Osteoblast (primary cell): ENCODE measurements around the gene TENM3. TPM values are rescaled to one million over a fixed set of nuclear protein-coding genes. Genes with fewer than 3 reads are reported as not detected.
A peak's percentile ranks its signal among the peaks of the same experiment; 100 is the strongest.

Experiments
- DNase-seq: peaks from one replicate; pipeline ENCODE4 v3.0.0; 2011; ENCODE audit warnings: low spot score, mixed read lengths; ENCODE audit not compliant: insufficient read length; ENCODE audit errors: missing footprints
- H2AFZ ChIP-seq: 2 replicates; pipeline ENCODE4 v1.6.0; 2011; ENCODE audit warnings: mild to moderate bottlenecking, low read length
- H3K27ac ChIP-seq: 2 replicates; pipeline ENCODE4 v1.5.1; 2011; ENCODE audit warnings: mild to moderate bottlenecking, low read depth, low read length, moderate library complexity
- H3K27me3 ChIP-seq: 2 replicates; pipeline ENCODE4 v1.6.0; 2012; ENCODE audit warnings: mild to moderate bottlenecking, control low read depth, inconsistent platforms, low read length, moderate library complexity; ENCODE audit not compliant: insufficient read depth
- H3K36me3 ChIP-seq: 2 replicates; pipeline ENCODE4 v1.5.1; 2011; ENCODE audit warnings: mild to moderate bottlenecking, low read length, control low read depth, moderate library complexity; ENCODE audit not compliant: insufficient read depth
- H3K4me1 ChIP-seq: 2 replicates; pipeline ENCODE4 v1.5.1; 2011; ENCODE audit warnings: mild to moderate bottlenecking, low read length, control low read depth, moderate library complexity; ENCODE audit not compliant: insufficient read depth
- H3K4me2 ChIP-seq: 2 replicates; pipeline ENCODE4 v1.6.0; 2011; ENCODE audit warnings: mild to moderate bottlenecking, low read length; ENCODE audit not compliant: insufficient read depth
- H3K4me3 ChIP-seq: fragments of 200-600 bp; sonication (generic); 3 replicates; pipeline ENCODE4 v1.5.1; 2012; ENCODE audit warnings: mild to moderate bottlenecking, low read length, inconsistent platforms; ENCODE audit not compliant: insufficient read depth
- H3K79me2 ChIP-seq: 2 replicates; pipeline ENCODE4 v1.6.0; 2012; ENCODE audit warnings: mild to moderate bottlenecking, low read length, control low read depth, inconsistent platforms; ENCODE audit not compliant: insufficient read depth
- H3K9me3 ChIP-seq: 2 replicates; pipeline ENCODE4 v1.5.1; 2011; ENCODE audit warnings: low read depth, low read length, control low read depth
- H4K20me1 ChIP-seq: 2 replicates; pipeline ENCODE4 v1.6.0; 2012; ENCODE audit warnings: mild to moderate bottlenecking, low read length, control low read depth; ENCODE audit not compliant: insufficient read depth
- total RNA-seq: library from RNA; depleted of rRNA; stranded (reverse); fragments of >200 nt; gene quantifications from 2 replicates; pipeline ENCODE4 v1.2.3, GENCODE V29; 2012
- TF ChIP-seq, protein P1 (sequence below): IDR thresholded peaks from 2 replicates; pipeline ENCODE4 v1.5.1; 2011; ENCODE audit warnings: mild to moderate bottlenecking, low read depth, low read length, moderate library complexity; ENCODE audit errors: extremely low read depth

Gene TENM3
- total RNA-seq, 1 donor = 59.0 TPM

DNA sequence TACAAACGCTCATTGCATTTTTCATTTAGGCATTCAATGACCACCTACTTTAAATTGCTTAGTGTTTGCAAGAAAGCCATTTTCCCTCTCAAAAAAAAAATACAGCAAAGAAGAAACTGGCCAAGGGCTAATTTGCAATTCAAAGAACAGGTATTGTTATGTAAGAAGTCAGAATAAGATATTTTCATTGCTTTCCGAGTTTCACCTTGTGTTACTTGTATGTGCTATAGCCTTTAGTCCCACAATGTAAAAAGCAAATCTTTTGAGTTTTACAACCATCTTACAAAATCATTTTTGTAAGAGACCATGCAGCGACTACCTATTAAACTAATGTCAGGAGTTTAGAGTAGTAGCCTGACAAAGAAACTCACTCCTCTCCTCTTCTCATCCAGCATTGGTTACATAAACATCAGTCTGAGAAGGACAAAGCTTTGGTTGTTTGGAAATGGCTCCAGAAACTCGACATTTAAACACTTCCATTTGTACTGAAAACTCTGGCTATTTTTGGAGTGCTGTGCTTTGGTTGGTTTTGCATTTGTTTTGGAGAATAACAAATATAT is 15.3 kb downstream of the TENM3 start:
- H3K4me1 ChIP-seq = no peaks in the 10 kb centered on the region
- H3K36me3 ChIP-seq = no peaks in the 10 kb centered on the region
- no peak overlapping the region for H3K4me2 ChIP-seq
- TF ChIP-seq, protein P1, sequence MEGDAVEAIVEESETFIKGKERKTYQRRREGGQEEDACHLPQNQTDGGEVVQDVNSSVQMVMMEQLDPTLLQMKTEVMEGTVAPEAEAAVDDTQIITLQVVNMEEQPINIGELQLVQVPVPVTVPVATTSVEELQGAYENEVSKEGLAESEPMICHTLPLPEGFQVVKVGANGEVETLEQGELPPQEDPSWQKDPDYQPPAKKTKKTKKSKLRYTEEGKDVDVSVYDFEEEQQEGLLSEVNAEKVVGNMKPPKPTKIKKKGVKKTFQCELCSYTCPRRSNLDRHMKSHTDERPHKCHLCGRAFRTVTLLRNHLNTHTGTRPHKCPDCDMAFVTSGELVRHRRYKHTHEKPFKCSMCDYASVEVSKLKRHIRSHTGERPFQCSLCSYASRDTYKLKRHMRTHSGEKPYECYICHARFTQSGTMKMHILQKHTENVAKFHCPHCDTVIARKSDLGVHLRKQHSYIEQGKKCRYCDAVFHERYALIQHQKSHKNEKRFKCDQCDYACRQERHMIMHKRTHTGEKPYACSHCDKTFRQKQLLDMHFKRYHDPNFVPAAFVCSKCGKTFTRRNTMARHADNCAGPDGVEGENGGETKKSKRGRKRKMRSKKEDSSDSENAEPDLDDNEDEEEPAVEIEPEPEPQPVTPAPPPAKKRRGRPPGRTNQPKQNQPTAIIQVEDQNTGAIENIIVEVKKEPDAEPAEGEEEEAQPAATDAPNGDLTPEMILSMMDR = no peak
- H3K4me3 ChIP-seq = no peak overlapping the region
- no peaks in the 10 kb centered on the region for H3K27me3 ChIP-seq
- H2AFZ ChIP-seq = peak overlapping the region; percentile 5
- H3K27ac ChIP-seq = no peak overlapping the region
- H4K20me1 ChIP-seq = no peaks in the 10 kb centered on the region
- DNase-seq = no peak
- H3K9me3 ChIP-seq = no peaks in the 10 kb centered on the region
- no peaks in the 10 kb centered on the region for H3K79me2 ChIP-seq

DNA sequence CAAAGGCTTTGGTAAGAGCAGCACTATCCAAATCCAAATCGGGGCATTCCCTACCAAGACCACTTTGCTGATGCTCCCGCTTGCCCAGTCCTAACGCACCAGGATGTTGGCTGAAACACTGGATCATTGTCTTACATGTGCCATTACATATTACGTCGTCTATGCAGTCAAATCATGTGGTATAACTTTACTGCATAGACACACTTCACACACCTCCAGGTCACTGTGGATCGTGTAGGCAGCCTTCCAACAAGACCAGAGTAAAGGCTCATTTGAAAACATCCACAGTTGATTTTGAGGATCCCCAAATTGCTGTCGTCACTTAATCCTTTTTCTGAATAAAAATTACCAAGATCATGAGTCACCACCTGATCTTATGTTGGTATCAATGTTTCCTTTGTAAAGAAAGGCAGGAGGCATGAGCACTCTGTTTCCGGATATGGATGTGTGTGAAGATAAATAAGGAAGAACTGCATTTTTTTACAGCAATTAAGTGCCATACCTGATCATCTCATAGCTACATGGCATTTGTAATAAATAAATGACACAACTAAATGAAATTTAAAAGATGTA is 18.5 kb downstream of the TENM3 start:
- DNase-seq = no peak
- Histone ChIP-seq H3K27ac (no peak overlapping the region), H3K4me2 (no peak overlapping the region), H3K79me2 (no peaks in the 10 kb centered on the region), H3K27me3 (no peaks in the 10 kb centered on the region), H3K4me1 (no peaks in the 10 kb centered on the region), H3K36me3 (no peaks in the 10 kb centered on the region), H3K4me3 (no peak overlapping the region), H3K9me3 (no peaks in the 10 kb centered on the region), H4K20me1 (no peaks in the 10 kb centered on the region), H2AFZ (no peak overlapping the region)
- TF ChIP-seq, protein P1 = no peak

DNA sequence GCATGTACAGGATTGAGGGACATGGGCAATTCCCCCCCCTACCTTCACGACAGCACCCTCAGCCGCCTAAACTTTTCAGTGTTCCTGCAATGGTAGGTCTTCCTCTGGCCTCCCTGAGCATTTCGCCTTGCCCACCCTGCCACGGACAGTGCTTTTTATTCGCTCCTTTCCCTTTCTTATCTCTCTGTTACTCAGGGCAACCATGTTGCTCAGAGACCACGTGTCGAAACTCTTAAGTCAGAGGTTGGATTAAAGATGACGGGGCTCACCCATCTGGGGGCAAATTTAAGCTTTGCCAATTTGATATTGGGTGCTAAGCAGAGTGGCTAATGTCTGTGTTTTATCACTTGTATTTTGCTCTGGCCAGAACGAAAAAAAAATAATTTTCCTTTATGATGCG is 20.4 kb downstream of the TENM3 start:
- no peaks in the 10 kb centered on the region for H3K36me3 ChIP-seq
- no peaks in the 10 kb centered on the region for H3K9me3 ChIP-seq
- TF ChIP-seq, protein P1 = no peak
- no peaks in the 10 kb centered on the region for H3K27me3 ChIP-seq
- no peak overlapping the region for H3K4me3 ChIP-seq
- H4K20me1 ChIP-seq = no peaks in the 10 kb centered on the region
- no peaks in the 10 kb centered on the region for H3K4me1 ChIP-seq
- H3K79me2 ChIP-seq = no peaks in the 10 kb centered on the region
- no peak overlapping the region for H3K27ac ChIP-seq
- no peak for DNase-seq
- H3K4me2 ChIP-seq = no peak overlapping the region
- no peak overlapping the region for H2AFZ ChIP-seq

DNA sequence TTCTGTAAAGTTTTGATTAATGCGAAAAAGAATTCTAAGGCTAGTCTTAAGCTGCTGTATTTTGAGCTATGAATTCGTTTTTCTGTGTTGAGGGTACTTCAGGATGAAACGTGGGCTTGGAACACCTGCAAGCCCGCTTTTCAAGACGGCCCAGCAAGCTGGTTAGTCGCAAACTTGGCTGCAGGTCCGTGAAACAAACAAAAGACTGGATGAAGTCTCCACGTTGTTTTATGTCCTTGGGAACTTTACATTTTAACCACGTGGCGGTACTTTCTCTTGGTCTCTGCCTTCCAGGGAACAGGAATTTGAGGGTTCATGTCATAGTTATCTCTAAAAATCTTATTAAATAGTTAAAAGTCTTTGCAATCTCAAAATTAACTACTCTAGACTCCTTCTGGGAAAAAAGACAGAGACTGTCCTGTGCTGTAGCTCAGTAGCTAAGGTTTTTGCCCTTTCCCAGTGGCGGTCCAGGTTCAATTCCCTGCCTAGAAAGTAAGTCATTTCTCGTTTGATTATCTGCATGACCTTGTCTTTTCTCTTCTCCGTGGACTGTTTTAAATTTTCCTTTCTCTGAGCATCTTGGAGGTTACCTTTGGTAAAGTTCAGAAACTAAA is 21.0 kb downstream of the TENM3 start:
- no peak for DNase-seq
- Histone ChIP-seq H3K27me3 (no peaks in the 10 kb centered on the region), H3K4me1 (no peaks in the 10 kb centered on the region), H3K4me2 (no peak overlapping the region), H4K20me1 (no peaks in the 10 kb centered on the region), H2AFZ (no peak overlapping the region), H3K9me3 (no peaks in the 10 kb centered on the region), H3K79me2 (no peaks in the 10 kb centered on the region), H3K27ac (no peak overlapping the region), H3K36me3 (no peaks in the 10 kb centered on the region), H3K4me3 (no peak overlapping the region)
- TF ChIP-seq, protein P1 = no peak
